NCI-H146 treated with DMSO at 0.1 percent for 48 hours (cell line): ENCODE results near the gene CMBL.
"Not testable (repeated sequence)": the region's sequence is repeated elsewhere in the genome, so short reads cannot be mapped to it uniquely, and the experiment has no call there.

Experiments used
- DNase-seq: peaks from one replicate; lab custom pipeline; 2025; ENCODE audit not compliant: unreplicated experiment; lab: John Stamatoyannopoulos, UW

CMBL gene

GRCh38 chr5:10262121-10262774, 45.5 kb downstream of the CMBL start:
- DNase-seq, result no peak

GRCh38 chr5:10261065-10261464, 46.6 kb downstream of the CMBL start:
- no peak for DNase-seq

GRCh38 chr5:10259899-10260298, 47.8 kb downstream of the CMBL start:
- no peak for DNase-seq

- no peak for DNase-seq
Observed at GRCh38 chr5:10257870-10258269, 49.8 kb downstream of the CMBL start.

GRCh38 chr5:10254686-10255085, 53.0 kb downstream of the CMBL start:
- no peak for DNase-seq

GRCh38 chr5:10253390-10253789, 54.3 kb downstream of the CMBL start:
- no peak for DNase-seq

GRCh38 chr5:10251405-10251804, 56.3 kb downstream of the CMBL start:
- no peak for DNase-seq

GRCh38 chr5:10250806-10251276, 56.9 kb downstream of the CMBL start:
- no peak for DNase-seq

GRCh38 chr5:10249948-10250805, 57.5 kb downstream of the CMBL start, which contains the start of gene CCT5:
TSS of gene CCT5 (plus strand) at chr5:10250280. CDS start at chr5:10250341, 61 bp downstream.
- DNase-seq, result peak; percentile 96

GRCh38 chr5:10248378-10249260, 59.1 kb downstream of the CMBL start:
- DNase-seq, result no peak

- DNase-seq, result not testable (repeated sequence)
Observed at GRCh38 chr5:10247217-10247616, 60.5 kb downstream of the CMBL start.

- no peak for DNase-seq
Observed at GRCh38 chr5:10246761-10247160, 60.9 kb downstream of the CMBL start.

GRCh38 chr5:10244342-10244944, 63.3 kb downstream of the CMBL start:
- DNase-seq, result no peak

GRCh38 chr5:10243660-10244240, 64.0 kb downstream of the CMBL start:
- DNase-seq, result no peak

GRCh38 chr5:10235350-10235749, 72.4 kb downstream of the CMBL start:
- no peak for DNase-seq

- DNase-seq, result no peak
Observed at GRCh38 chr5:10233505-10233904, 74.2 kb downstream of the CMBL start.

- DNase-seq, result no peak
Observed at GRCh38 chr5:10233011-10233410, 74.7 kb downstream of the CMBL start.

GRCh38 chr5:10232386-10232785, 75.3 kb downstream of the CMBL start:
- no peak for DNase-seq

- DNase-seq, result no peak
Observed at GRCh38 chr5:10229306-10230048, 78.2 kb downstream of the CMBL start.

- no peak for DNase-seq
Observed at GRCh38 chr5:10228288-10228687, 79.4 kb downstream of the CMBL start.
